Suprapubic skin (tissue), 4 donors: ENCODE measurements around the gene PARVB. TPM values are rescaled to one million over a fixed set of nuclear protein-coding genes. Genes with fewer than 3 reads are reported as not detected.
A peak's percentile ranks its signal among the peaks of the same experiment; 100 is the strongest.

Experiments used
- DNase-seq, 2 donors: peaks; one replicate each; pipeline ENCODE4 v3.0.0-alpha.2; 2019; ENCODE audit warnings: low spot score in 2 of 2
- H3K27ac ChIP-seq: fragments of 200-600 bp; sonication (generic); one replicate; pipeline ENCODE4 v1.5.1; 2019
- H3K27me3 ChIP-seq: fragments of 200-600 bp; sonication (generic); one replicate; pipeline ENCODE4 v1.5.1; 2019
- H3K36me3 ChIP-seq: fragments of 200-600 bp; sonication (generic); one replicate; pipeline ENCODE4 v1.5.1; 2019
- H3K4me1 ChIP-seq: fragments of 200-600 bp; sonication (generic); one replicate; pipeline ENCODE4 v1.5.1; 2019
- H3K4me3 ChIP-seq: fragments of 200-600 bp; sonication (generic); one replicate; pipeline ENCODE4 v1.5.1; 2019; ENCODE audit warnings: mild to moderate bottlenecking
- H3K9me3 ChIP-seq: fragments of 200-600 bp; sonication (generic); one replicate; pipeline ENCODE4 v1.5.1; 2019
- CTCF ChIP-seq, 2 donors: fragments of 200-600 bp in 1 of 2; fragments of 450-650 bp in 1 of 2; sonication (generic) in 1 of 2; IDR thresholded peaks; one replicate each; pipeline ENCODE4 v1.5.1; 2016 to 2019; ENCODE audit warnings: antibody characterized with exemption in 2 of 2, mild to moderate bottlenecking in 1 of 2, moderate library complexity in 1 of 2
- EP300 ChIP-seq: sonication (generic); formaldehyde crosslinking; IDR thresholded peaks from one replicate; pipeline ENCODE4 v1.6.1; 2017; ENCODE audit warnings: antibody characterized with exemption
- POLR2A ChIP-seq, 2 donors: fragments of 450-650 bp; IDR thresholded peaks; one replicate each; pipeline ENCODE4 v1.6.1; 2017; ENCODE audit warnings: antibody characterized with exemption in 2 of 2, mild to moderate bottlenecking in 2 of 2, moderate library complexity in 2 of 2
- POLR2AphosphoS5 ChIP-seq, 3 donors: sonication (generic); formaldehyde crosslinking; IDR thresholded peaks; one replicate each; pipeline ENCODE4 v1.6.1; 2017; ENCODE audit warnings: antibody characterized with exemption in 3 of 3
- WGBS: methylation state at CpG from one replicate; pipeline ENCODE4 v1.1.5; 2018; 5-methylcytosine and 5-hydroxymethylcytosine counted together
- total RNA-seq, 4 donors: library from RNA; depleted of rRNA; stranded (reverse); fragments of >200 nt; gene quantifications; one replicate each; pipeline ENCODE4 v1.1.0, GENCODE V29; 2016

The PARVB gene
- total RNA-seq, 4 donors from 2014 or later = 9.7 to 17.8 (median 13.3) TPM

- 82% methylated on average over 15 of the region's 15 CpGs for WGBS
- TF ChIP-seq CTCF (IDR thresholded peaks at IDR 0.05) = no peak
- no peak for TF ChIP-seq EP300
- TF ChIP-seq POLR2AphosphoS5 (IDR thresholded peaks at IDR 0.05) = no peak
- TF ChIP-seq POLR2A (IDR thresholded peaks at IDR 0.05) = no peak
- H3K4me1 ChIP-seq = no peaks in the 10 kb centered on the region
- peaks cover 17% of the 10 kb centered on the region for H3K36me3 ChIP-seq
- no peak for DNase-seq
- no peaks in the 10 kb centered on the region for H3K27me3 ChIP-seq
- no peak overlapping the region for H3K27ac ChIP-seq
- no peaks in the 10 kb centered on the region for H3K9me3 ChIP-seq
- H3K4me3 ChIP-seq = no peak overlapping the region
Observed at GRCh38 chr22:44098966-44099530, 74.9 kb downstream of the PARVB start.

DNA sequence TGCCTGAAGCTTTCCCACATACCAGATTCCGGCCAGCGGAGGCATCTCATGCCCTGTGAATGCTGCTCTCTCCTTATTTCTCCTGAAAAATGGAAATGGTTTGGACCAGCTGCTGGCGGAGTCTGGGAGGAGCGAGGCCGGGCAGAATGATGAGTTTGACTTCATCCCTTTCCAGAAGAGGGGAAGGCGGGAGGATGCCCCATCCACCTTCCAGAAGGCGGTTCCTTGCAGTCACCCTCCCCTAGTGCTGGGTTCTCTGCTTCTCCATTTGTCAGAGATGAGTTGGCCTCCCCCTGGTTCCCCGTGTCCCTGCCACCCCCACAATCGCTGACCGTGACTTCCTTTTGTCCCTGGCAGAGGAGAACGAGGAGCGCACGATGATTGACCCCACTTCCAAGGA is 75.6 kb downstream of the PARVB start:
- DNase-seq = no peak
- no peak for TF ChIP-seq CTCF (IDR thresholded peaks at IDR 0.05)
- TF ChIP-seq EP300 = no peak
- no peak for TF ChIP-seq POLR2A (IDR thresholded peaks at IDR 0.05)
- no peak for TF ChIP-seq POLR2AphosphoS5 (IDR thresholded peaks at IDR 0.05)
- no peaks in the 10 kb centered on the region for H3K9me3 ChIP-seq
- no peak overlapping the region for H3K27ac ChIP-seq
- no peak overlapping the region for H3K4me3 ChIP-seq
- H3K4me1 ChIP-seq = no peaks in the 10 kb centered on the region
- no peaks in the 10 kb centered on the region for H3K27me3 ChIP-seq
- 92% methylated on average over 13 of the region's 13 CpGs for WGBS
- peaks cover 16% of the 10 kb centered on the region for H3K36me3 ChIP-seq

- 100% methylated on average over 2 of the region's 13 CpGs for WGBS
- no peaks in the 10 kb centered on the region for H3K27me3 ChIP-seq
- H3K36me3 ChIP-seq = peaks cover 11% of the 10 kb centered on the region
Observed at GRCh38 chr22:44100411-44100810, 76.3 kb downstream of the PARVB start.

DNA sequence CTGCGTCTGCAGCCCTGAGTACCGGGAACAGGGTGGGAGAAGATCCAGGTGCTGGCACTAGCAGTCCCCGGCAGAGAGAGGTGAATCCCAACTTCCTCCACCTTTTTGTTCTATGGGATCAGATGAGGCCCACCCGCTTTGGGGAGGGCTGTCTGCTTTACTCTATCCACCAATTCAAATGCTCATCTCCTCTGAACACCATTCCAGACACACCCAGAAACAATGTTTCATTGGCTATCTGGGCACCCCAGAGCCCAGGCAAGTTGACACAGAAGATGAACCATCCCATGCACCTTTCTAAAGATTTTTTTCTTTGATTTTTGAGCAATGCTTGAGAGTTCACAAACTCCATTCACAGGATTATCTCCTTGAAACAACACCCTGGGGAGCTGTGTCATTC is 78.0 kb downstream of the PARVB start:
- H3K27me3 ChIP-seq = no peaks in the 10 kb centered on the region
- TF ChIP-seq POLR2A (IDR thresholded peaks at IDR 0.05) (no peak), CTCF (IDR thresholded peaks at IDR 0.05) (no peak), EP300 (no peak), POLR2AphosphoS5 (IDR thresholded peaks at IDR 0.05) (no peak)
- H3K4me1 ChIP-seq = no peaks in the 10 kb centered on the region
- WGBS = 100% methylated on average over 4 of the region's 4 CpGs
- no peak overlapping the region for H3K4me3 ChIP-seq
- no peaks in the 10 kb centered on the region for H3K9me3 ChIP-seq
- H3K36me3 ChIP-seq = peaks cover 3% of the 10 kb centered on the region
- DNase-seq = no peak
- no peak overlapping the region for H3K27ac ChIP-seq

More at GRCh38 chr22:44100411-44100810, 76.3 kb downstream of the PARVB start:
- TF ChIP-seq CTCF (IDR thresholded peaks at IDR 0.05) (no peak), POLR2AphosphoS5 (IDR thresholded peaks at IDR 0.05) (no peak), EP300 (no peak), POLR2A (IDR thresholded peaks at IDR 0.05) (no peak)
- Histone ChIP-seq H3K4me3 (no peak overlapping the region), H3K27ac (no peak overlapping the region), H3K4me1 (no peaks in the 10 kb centered on the region), H3K9me3 (no peaks in the 10 kb centered on the region)
- DNase-seq = no peak

DNA sequence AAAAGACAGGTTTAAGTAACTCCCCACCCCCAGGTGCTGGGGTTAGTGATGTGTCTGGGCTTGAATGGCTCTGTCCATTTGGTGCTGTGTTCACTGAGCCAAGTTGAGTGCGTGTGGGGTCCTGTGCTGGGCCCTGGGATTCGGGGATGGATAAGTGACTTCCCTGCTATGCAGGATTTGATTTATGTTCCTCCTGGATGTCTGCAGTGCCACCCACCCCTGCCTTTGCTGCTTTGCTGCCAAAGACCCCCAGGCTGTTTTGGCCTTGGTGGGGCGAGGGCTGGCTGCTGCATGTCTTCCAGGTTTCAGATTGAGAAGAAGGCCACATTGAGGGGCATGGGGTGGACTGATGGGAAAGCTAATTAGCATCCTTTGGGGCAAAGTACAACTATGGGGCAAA is 78.8 kb downstream of the PARVB start:
- 66% methylated on average over 3 of the region's 3 CpGs for WGBS

More for the DNA sequence above, 78.8 kb downstream of the PARVB start:
- Histone ChIP-seq H3K9me3 (no peaks in the 10 kb centered on the region), H3K36me3 (no peaks in the 10 kb centered on the region), H3K27ac (no peak overlapping the region), H3K27me3 (no peaks in the 10 kb centered on the region), H3K4me1 (no peaks in the 10 kb centered on the region), H3K4me3 (no peak overlapping the region)
- TF ChIP-seq EP300 = no peak
- TF ChIP-seq POLR2AphosphoS5 (IDR thresholded peaks at IDR 0.05) = no peak
- TF ChIP-seq CTCF (IDR thresholded peaks at IDR 0.05) = no peak
- TF ChIP-seq POLR2A (IDR thresholded peaks at IDR 0.05) = no peak
- DNase-seq = peak in 1 of 2 donors; percentile 40
